Peyer's patch (tissue), 4 donors: ENCODE results near the gene ATG101.

ENCODE experiments used
- CTCF ChIP-seq, 6 experiments: fragments of 450-650 bp in 4 of 6; fragments of 200-600 bp in 2 of 6; sonication (generic) in 1 of 6; IDR thresholded peaks; one replicate each; pipeline ENCODE4 v1.5.1; 2017 to 2019; ENCODE audit warnings: antibody characterized with exemption in 6 of 6, mild to moderate bottlenecking in 3 of 6, moderate library complexity in 1 of 6
- POLR2A ChIP-seq, 2 donors: fragments of 450-650 bp; IDR thresholded peaks; one replicate each; pipeline ENCODE4 v1.5.1; 2017; ENCODE audit warnings: antibody characterized with exemption in 2 of 2, mild to moderate bottlenecking in 2 of 2, moderate library complexity in 2 of 2

- no peak for TF ChIP-seq CTCF (IDR thresholded peaks at IDR 0.05)
- no peak for TF ChIP-seq POLR2A (IDR thresholded peaks at IDR 0.05)
Measured at GRCh38 chr12:52097045-52097666, 27.4 kb downstream of the ATG101 start.
